NCI-H2107 (cell line): ENCODE data around the gene MMAB.

Experiments
- DNase-seq: peaks from one replicate; lab custom pipeline; 2025; lab: John Stamatoyannopoulos, UW

The MMAB gene

GRCh38 chr12:109583733-109584132, 10.4 kb upstream of the MMAB start:
- DNase-seq = no peak

GRCh38 chr12:109582636-109583035, 9.3 kb upstream of the MMAB start:
- no peak for DNase-seq

GRCh38 chr12:109581856-109582255, 8.6 kb upstream of the MMAB start:
- no peak for DNase-seq

- no peak for DNase-seq
Measured at GRCh38 chr12:109581334-109581691, 8.0 kb upstream of the MMAB start.

GRCh38 chr12:109580684-109581333, 7.5 kb upstream of the MMAB start:
- DNase-seq = peak; percentile 20

- DNase-seq = no peak
Measured at GRCh38 chr12:109580272-109580671, 7.0 kb upstream of the MMAB start.

- no peak for DNase-seq
Measured at GRCh38 chr12:109579639-109580038, 6.3 kb upstream of the MMAB start.

- no peak for DNase-seq
Measured at GRCh38 chr12:109578330-109578927, 5.1 kb upstream of the MMAB start.

GRCh38 chr12:109577311-109577710, 4.0 kb upstream of the MMAB start:
- no peak for DNase-seq

- DNase-seq = no peak
Measured at GRCh38 chr12:109575683-109576082, 2.4 kb upstream of the MMAB start.

GRCh38 chr12:109573914-109574244, 575 bp upstream of the MMAB start:
- DNase-seq = no peak

GRCh38 chr12:109572506-109572845, 828 bp downstream of the MMAB start:
- no peak for DNase-seq

- DNase-seq = no peak
Measured at GRCh38 chr12:109571773-109572505, 1.4 kb downstream of the MMAB start.

- DNase-seq = no peak
Measured at GRCh38 chr12:109568486-109568885, 4.8 kb downstream of the MMAB start.

- DNase-seq = no peak
Measured at GRCh38 chr12:109567967-109568366, 5.3 kb downstream of the MMAB start.

- DNase-seq = no peak
Measured at GRCh38 chr12:109567296-109567695, 6.0 kb downstream of the MMAB start.

GRCh38 chr12:109566424-109566823, 6.9 kb downstream of the MMAB start:
- DNase-seq = no peak

- no peak for DNase-seq
Measured at GRCh38 chr12:109563291-109564284, 9.7 kb downstream of the MMAB start.

GRCh38 chr12:109562871-109563270, 10.4 kb downstream of the MMAB start:
- no peak for DNase-seq

GRCh38 chr12:109561711-109562030, 11.6 kb downstream of the MMAB start:
- no peak for DNase-seq

GRCh38 chr12:109560867-109561710, 12.2 kb downstream of the MMAB start:
- DNase-seq = no peak

GRCh38 chr12:109559601-109560000, 13.7 kb downstream of the MMAB start:
- no peak for DNase-seq
